ENCODE data around the gene AUTS2. TPM values are rescaled to one million over a fixed set of nuclear protein-coding genes. Genes with fewer than 3 reads are reported as not detected.

Gene AUTS2
- total and polyA plus RNA-seq, 10 of the 15 experiments (the other 5 are each of a cell fraction or from before 2014, with no cell fraction given): 6.4 to 55.6 (median 21.6) TPM

DNA sequence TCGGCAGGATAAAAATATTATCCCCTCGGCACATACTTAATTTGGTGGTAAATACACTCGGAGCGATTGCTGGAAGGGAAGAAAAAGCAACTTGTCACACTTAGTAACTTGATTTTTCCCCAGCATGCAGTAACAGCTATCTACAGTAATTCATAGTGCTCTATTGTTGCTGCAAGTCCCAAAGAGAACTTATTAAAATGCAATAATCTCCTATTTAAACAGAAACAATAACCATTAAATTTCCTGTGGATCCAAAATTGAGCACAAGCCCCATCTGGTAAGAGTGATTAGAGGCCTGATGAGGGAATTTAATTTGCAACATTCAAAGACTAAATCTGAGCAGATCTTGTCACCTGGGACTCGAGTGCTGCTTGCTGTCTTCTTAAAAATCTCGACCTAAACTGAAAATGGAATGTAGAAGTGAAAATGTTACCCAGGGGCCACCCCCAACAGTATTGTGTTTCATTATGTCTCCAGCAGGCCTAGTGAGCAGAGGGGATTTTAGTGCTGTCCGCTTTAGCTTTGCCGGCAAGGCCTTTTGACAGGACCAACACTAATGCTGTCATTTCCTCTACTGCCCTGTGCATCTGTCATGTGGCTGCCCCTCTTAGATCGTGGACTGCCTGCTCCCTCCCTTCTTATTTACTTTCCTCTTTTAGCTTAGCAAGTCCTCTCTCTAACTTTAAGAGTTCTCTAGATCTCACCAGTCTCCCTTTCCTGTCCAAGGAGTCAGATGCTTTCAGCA lies 639.7 kb downstream of the AUTS2 start (continued):
- TF ChIP-seq MXI1 (IDR thresholded peaks at IDR 0.05; ENCODE audit: low read depth, low read length) (peak; percentile 91), FOXM1 (IDR thresholded peaks at IDR 0.05; ENCODE audit: low read depth, low read length) (peak; percentile 68; the same call in 1 of the 2 replicates), TBL1XR1 (IDR thresholded peaks at IDR 0.05; ENCODE audit: low read depth, low read length) (no peak), ZNF217 (IDR thresholded peaks at IDR 0.05) (no peak), CHD1 (IDR thresholded peaks at IDR 0.05; ENCODE audit: low read depth, low read length) (0 out of 2 replicates have a peak, but pooled peaks have one; percentile 52), ZNF207 (IDR thresholded peaks at IDR 0.05; ENCODE audit: borderline replicate concordance) (no peak), BCL11A (IDR thresholded peaks at IDR 0.05; ENCODE audit: low read depth, low read length) (peak; percentile 85), RUNX3 (IDR thresholded peaks at IDR 0.05; ENCODE audit: low read length) (peak; percentile 72; the same call in 1 of the 2 replicates), HCFC1 (IDR thresholded peaks at IDR 0.05; ENCODE audit: low read length) (no peak), MYC (IDR thresholded peaks at IDR 0.05; ENCODE audit: insufficient read depth, insufficient read length, insufficient replicate concordance, low read length, severe bottlenecking) (no peak), ASH2L (IDR thresholded peaks at IDR 0.05; ENCODE audit: borderline replicate concordance, low read depth) (no peak), IKZF1 (conservative IDR thresholded peaks at IDR 0.05) (no peak; the same call in 1 of the 2 replicates), GATAD2B (conservative IDR thresholded peaks at IDR 0.05; ENCODE audit: low read depth) (no peak), SMAD1 (IDR thresholded peaks at IDR 0.05; ENCODE audit: low read depth, partially characterized antibody) (no peak), NR2C2 (IDR thresholded peaks at IDR 0.05; ENCODE audit: borderline replicate concordance, control insufficient read depth, insufficient read length, low read depth) (no peak), TCF12 (IDR thresholded peaks at IDR 0.05; ENCODE audit: low read depth, low read length) (no peak), IKZF2 (IDR thresholded peaks at IDR 0.05) (no peak; a peak in 1 of 4 replicates), CBX3 (IDR thresholded peaks at IDR 0.05; ENCODE audit: borderline replicate concordance, low read depth) (no peak), RAD51 (IDR thresholded peaks at IDR 0.05) (peak; percentile 68)
- TF ChIP-seq, protein P1, sequence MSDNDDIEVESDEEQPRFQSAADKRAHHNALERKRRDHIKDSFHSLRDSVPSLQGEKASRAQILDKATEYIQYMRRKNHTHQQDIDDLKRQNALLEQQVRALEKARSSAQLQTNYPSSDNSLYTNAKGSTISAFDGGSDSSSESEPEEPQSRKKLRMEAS (IDR thresholded peaks at IDR 0.05; ENCODE audit: low read depth, low read length): peak; percentile 36; the same call in 1 of the 2 replicates
- TF ChIP-seq, protein P2, sequence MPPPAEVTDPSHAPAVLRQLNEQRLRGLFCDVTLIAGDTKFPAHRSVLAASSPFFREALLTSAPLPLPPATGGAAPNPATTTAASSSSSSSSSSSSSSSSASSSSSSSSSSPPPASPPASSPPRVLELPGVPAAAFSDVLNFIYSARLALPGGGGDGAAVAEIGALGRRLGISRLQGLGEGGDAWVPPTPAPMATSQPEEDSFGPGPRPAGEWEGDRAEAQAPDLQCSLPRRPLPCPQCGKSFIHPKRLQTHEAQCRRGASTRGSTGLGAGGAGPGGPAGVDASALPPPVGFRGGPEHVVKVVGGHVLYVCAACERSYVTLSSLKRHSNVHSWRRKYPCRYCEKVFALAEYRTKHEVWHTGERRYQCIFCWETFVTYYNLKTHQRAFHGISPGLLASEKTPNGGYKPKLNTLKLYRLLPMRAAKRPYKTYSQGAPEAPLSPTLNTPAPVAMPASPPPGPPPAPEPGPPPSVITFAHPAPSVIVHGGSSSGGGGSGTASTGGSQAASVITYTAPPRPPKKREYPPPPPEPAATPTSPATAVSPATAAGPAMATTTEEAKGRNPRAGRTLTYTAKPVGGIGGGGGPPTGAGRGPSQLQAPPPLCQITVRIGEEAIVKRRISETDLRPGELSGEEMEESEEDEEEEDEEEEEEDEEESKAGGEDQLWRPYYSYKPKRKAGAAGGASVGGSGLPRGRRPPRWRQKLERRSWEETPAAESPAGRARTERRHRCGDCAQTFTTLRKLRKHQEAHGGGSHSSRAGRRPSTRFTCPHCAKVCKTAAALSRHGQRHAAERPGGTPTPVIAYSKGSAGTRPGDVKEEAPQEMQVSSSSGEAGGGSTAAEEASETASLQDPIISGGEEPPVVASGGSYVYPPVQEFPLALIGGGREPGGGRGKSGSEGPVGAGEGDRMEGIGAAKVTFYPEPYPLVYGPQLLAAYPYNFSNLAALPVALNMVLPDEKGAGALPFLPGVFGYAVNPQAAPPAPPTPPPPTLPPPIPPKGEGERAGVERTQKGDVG (CRISPR knock-in tag; IDR thresholded peaks at IDR 0.05): no peak
- TF ChIP-seq, protein P3, sequence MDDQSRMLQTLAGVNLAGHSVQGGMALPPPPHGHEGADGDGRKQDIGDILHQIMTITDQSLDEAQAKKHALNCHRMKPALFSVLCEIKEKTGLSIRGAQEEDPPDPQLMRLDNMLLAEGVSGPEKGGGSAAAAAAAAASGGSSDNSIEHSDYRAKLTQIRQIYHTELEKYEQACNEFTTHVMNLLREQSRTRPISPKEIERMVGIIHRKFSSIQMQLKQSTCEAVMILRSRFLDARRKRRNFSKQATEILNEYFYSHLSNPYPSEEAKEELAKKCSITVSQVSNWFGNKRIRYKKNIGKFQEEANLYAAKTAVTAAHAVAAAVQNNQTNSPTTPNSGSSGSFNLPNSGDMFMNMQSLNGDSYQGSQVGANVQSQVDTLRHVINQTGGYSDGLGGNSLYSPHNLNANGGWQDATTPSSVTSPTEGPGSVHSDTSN (IDR thresholded peaks at IDR 0.05; ENCODE audit: insufficient replicate concordance, low read depth, low read length): no peak
- TF ChIP-seq, protein P4, sequence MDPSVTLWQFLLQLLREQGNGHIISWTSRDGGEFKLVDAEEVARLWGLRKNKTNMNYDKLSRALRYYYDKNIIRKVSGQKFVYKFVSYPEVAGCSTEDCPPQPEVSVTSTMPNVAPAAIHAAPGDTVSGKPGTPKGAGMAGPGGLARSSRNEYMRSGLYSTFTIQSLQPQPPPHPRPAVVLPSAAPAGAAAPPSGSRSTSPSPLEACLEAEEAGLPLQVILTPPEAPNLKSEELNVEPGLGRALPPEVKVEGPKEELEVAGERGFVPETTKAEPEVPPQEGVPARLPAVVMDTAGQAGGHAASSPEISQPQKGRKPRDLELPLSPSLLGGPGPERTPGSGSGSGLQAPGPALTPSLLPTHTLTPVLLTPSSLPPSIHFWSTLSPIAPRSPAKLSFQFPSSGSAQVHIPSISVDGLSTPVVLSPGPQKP (IDR thresholded peaks at IDR 0.05; ENCODE audit: low read depth, low read length): no peak
- TF ChIP-seq, protein P5, sequence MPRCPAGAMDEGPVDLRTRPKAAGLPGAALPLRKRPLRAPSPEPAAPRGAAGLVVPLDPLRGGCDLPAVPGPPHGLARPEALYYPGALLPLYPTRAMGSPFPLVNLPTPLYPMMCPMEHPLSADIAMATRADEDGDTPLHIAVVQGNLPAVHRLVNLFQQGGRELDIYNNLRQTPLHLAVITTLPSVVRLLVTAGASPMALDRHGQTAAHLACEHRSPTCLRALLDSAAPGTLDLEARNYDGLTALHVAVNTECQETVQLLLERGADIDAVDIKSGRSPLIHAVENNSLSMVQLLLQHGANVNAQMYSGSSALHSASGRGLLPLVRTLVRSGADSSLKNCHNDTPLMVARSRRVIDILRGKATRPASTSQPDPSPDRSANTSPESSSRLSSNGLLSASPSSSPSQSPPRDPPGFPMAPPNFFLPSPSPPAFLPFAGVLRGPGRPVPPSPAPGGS (IDR thresholded peaks at IDR 0.05; ENCODE audit: borderline replicate concordance, insufficient read depth, low read depth, low read length, poor library complexity, severe bottlenecking): peak; percentile 61

All from GM12878 (cell line).